K562 (cell line): ENCODE results near the gene SIRT4. TPM values are rescaled to one million over a fixed set of nuclear protein-coding genes. Genes with fewer than 3 reads are reported as not detected.

ENCODE experiments used
- ARHGAP35 ChIP-seq: fragments of 450-650 bp; IDR thresholded peaks from 2 replicates; pipeline ENCODE4 v1.6.1; 2018; ENCODE audit not compliant: partially characterized antibody
- ARID4B ChIP-seq: sonication (generic); formaldehyde crosslinking; IDR thresholded peaks from 2 replicates; pipeline ENCODE4 v1.8.0; 2022; ENCODE audit warnings: mild to moderate bottlenecking, missing genetic modification reagents
- ESRRB ChIP-seq: fragments of 250-450 bp; sonication (Bioruptor Pico); IDR thresholded peaks from 2 replicates; pipeline ENCODE4 v1.5.0; 2020; ENCODE audit warnings: mild to moderate bottlenecking, moderate library complexity, borderline replicate concordance
- HDGF ChIP-seq: fragments of 450-650 bp; IDR thresholded peaks from 2 replicates; pipeline ENCODE4 v1.6.1; 2016
- PPARD ChIP-seq: fragments of 250-450 bp; sonication (Bioruptor Pico); IDR thresholded peaks from 2 replicates; pipeline ENCODE4 v1.8.0; 2022; ENCODE audit warnings: inconsistent platforms, mild to moderate bottlenecking, moderate library complexity
- RREB1 ChIP-seq: fragments of 250-450 bp; sonication (Bioruptor Pico); IDR thresholded peaks from 2 replicates; pipeline ENCODE4 v1.4.0; 2020
- SAFB2 ChIP-seq: fragments of 200-400 bp; formaldehyde crosslinking; IDR thresholded peaks from 2 replicates; pipeline ENCODE4 v1.6.1; 2018; ENCODE audit warnings: borderline replicate concordance, low read length, low read depth, moderate library complexity; ENCODE audit not compliant: severe bottlenecking
- SLC30A9 ChIP-seq: fragments of 250-450 bp; sonication (Bioruptor Pico); IDR thresholded peaks from 2 replicates; pipeline ENCODE4 v1.8.0; 2022; ENCODE audit warnings: mild to moderate bottlenecking, moderate library complexity
- SNRNP70 ChIP-seq: fragments of 200-400 bp; formaldehyde crosslinking; optimal IDR thresholded peaks from 2 replicates; pipeline ENCODE3; 2017; ENCODE audit warnings: low read depth, low read length
- STAT6 ChIP-seq: sonication (generic); formaldehyde crosslinking; IDR thresholded peaks from 2 replicates; pipeline ENCODE4 v1.8.1; 2023; ENCODE audit warnings: mild to moderate bottlenecking, missing genetic modification reagents
- ZNF146 ChIP-seq: IDR thresholded peaks from one replicate; pipeline ENCODE4 v1.6.1; 2018; ENCODE audit warnings: missing compliant biosample characterization; ENCODE audit not compliant: unreplicated experiment
- polyA plus RNA-seq, 8 experiments: library from polyadenylated mRNA; depleted of rRNA in 4 of 8; stranded (reverse) in 5 of 8; unstranded in 3 of 8; fragments of >200 nt; fragmentation: Nextera tagmentation in 2 of 8; fragmentation: Illumina TruSeq in 1 of 8; extraction: Ambion mirVana in 2 of 8; extraction: Trizol in 1 of 8; gene quantifications; 2 replicates each; pipeline versions ENCODE4 v1.2.1 to v1.2.3, GENCODE V29; 2011 to 2014; ENCODE audit warnings: inconsistent platforms in 1 of 8, missing spikeins in 1 of 8
- total RNA-seq, 7 experiments: library from RNA; depleted of rRNA in 6 of 7; stranded (reverse); fragments of >200 nt in 6 of 7; fragmentation: Illumina TruSeq in 2 of 7; extraction: Trizol in 2 of 7; gene quantifications; 2 replicates each; pipeline versions ENCODE4 v1.2.1 to v1.2.3, GENCODE V29; 2011 to 2021; ENCODE audit warnings: low replicate concordance in 1 of 7

SIRT4 gene
- total and polyA plus RNA-seq, 9 of the 15 experiments (the other 6 are each of a cell fraction or from before 2014, with no cell fraction given), result 0.86 to 5.2 (median 2.4) TPM

GRCh38 chr12:120301962-120302815, at the start of gene SIRT4 (continued):
- TF ChIP-seq ARID4B (CRISPR knock-in tag) (peak; percentile 87), ZNF146 (CRISPR knock-in tag) (no peak), HDGF (0 out of 2 replicates have a peak, but pooled peaks have one; percentile 6), ESRRB (CRISPR knock-in tag) (no peak), SAFB2 (no peak), RREB1 (CRISPR knock-in tag) (no peak), STAT6 (no peak), PPARD (CRISPR knock-in tag) (no peak), SNRNP70 (no peak), ARHGAP35 (no peak), SLC30A9 (no peak)
